ENCODE data around the gene EVL.
"Not testable (repeated sequence)": the region's sequence is repeated elsewhere in the genome, so short reads cannot be mapped to it uniquely, and the experiment has no call there.

Gene EVL

GRCh38 chr14:100039903-100040302 lies 25.3 kb upstream of the EVL start:
- DNase-seq = no peak

- DNase-seq = no peak
Measured at GRCh38 chr14:100041271-100041670, 24.0 kb upstream of the EVL start.

GRCh38 chr14:100042286-100042685 lies 22.9 kb upstream of the EVL start:
- DNase-seq = no peak

GRCh38 chr14:100045642-100046344 lies 19.4 kb upstream of the EVL start:
- DNase-seq = no peak

- DNase-seq = no peak
Measured at GRCh38 chr14:100047600-100047999, 17.6 kb upstream of the EVL start.

- no peak for DNase-seq
Measured at GRCh38 chr14:100048786-100049185, 16.4 kb upstream of the EVL start.

GRCh38 chr14:100049220-100049619 lies 16.0 kb upstream of the EVL start:
- no peak for DNase-seq

GRCh38 chr14:100051103-100051502 lies 14.1 kb upstream of the EVL start:
- DNase-seq = no peak

GRCh38 chr14:100051543-100051942 lies 13.7 kb upstream of the EVL start:
- no peak for DNase-seq

GRCh38 chr14:100052819-100053218 lies 12.4 kb upstream of the EVL start:
- DNase-seq = no peak

- DNase-seq = no peak
Measured at GRCh38 chr14:100054316-100055075, 10.7 kb upstream of the EVL start.

GRCh38 chr14:100056431-100056830 lies 8.8 kb upstream of the EVL start:
- DNase-seq = no peak

GRCh38 chr14:100056964-100057795 lies 8.0 kb upstream of the EVL start:
- DNase-seq = no peak

GRCh38 chr14:100058777-100059437 lies 6.3 kb upstream of the EVL start:
- no peak for DNase-seq

GRCh38 chr14:100059438-100059781 lies 5.8 kb upstream of the EVL start:
- DNase-seq = no peak

GRCh38 chr14:100060760-100061159 lies 4.5 kb upstream of the EVL start:
- no peak for DNase-seq

GRCh38 chr14:100062590-100062989 lies 2.6 kb upstream of the EVL start:
- DNase-seq = peak; percentile 51

GRCh38 chr14:100063314-100063941 lies 1.8 kb upstream of the EVL start:
- DNase-seq = peak; percentile 39

GRCh38 chr14:100064335-100065092 lies 708 bp upstream of the EVL start:
- DNase-seq = not testable (repeated sequence)

GRCh38 chr14:100065942-100066574 lies 836 bp downstream of the EVL start:
- DNase-seq = peak; percentile 83

- peak; percentile 40 for DNase-seq
Measured at GRCh38 chr14:100066962-100067361, 1.7 kb downstream of the EVL start.
